Stimulated activated CD8-positive, alpha-beta memory T cell treated with anti-CD3 and anti-CD28 coated beads, Interleukin-7, amount 100 ng/mL, for 4 hours (primary cell): ENCODE measurements around the gene ADH7.

Experiments used
- DNase-seq, 2 donors: peaks; one replicate each; pipeline ENCODE4 v3.0.0-alpha.2; 2020; ENCODE audit warnings: low read depth in 2 of 2

Gene ADH7

DNA sequence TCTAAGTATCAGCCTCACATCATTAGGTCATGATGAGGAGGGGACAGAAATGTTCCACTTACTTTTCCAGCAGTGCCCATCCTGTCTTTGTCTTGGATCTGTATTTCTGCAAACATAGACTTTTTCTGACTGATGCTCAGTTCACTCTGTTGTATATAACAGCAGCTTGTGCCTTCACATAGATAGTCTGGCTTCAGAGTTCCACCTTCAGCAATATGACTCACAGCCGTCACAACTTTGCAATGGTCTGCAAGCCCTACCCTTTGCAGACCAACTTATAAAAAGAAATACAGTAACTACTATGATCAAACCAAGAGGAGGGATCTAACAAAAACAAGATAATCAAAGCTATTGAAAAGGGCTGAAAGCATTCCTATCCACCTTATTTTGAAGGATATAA, at the start of gene ADH7:
Gene ADH7 (minus strand): TSS at position 189 of the 400 bp plus-strand sequence. CDS start 109 bp downstream, at position 80.
- no peak for DNase-seq

DNA sequence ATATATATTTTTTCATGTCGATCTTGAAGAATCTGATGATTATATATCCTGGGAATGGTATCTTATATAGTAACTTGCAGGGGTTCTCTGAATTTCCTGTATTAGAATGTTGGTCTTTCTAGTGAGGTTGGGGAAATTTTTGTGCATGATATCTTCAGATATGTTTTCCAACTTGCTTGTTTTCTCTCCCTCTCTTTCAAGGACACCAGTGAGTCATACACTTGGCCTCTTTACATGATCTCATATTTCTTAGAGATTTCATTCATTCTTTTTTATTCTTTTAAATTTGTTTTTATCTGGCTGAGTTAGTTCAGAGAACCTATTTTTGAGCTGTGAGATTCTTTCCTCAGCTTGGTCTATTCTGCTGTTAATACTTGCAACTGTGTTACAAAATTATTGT, 48.5 kb upstream of the ADH7 start:
- DNase-seq, result no peak

DNA sequence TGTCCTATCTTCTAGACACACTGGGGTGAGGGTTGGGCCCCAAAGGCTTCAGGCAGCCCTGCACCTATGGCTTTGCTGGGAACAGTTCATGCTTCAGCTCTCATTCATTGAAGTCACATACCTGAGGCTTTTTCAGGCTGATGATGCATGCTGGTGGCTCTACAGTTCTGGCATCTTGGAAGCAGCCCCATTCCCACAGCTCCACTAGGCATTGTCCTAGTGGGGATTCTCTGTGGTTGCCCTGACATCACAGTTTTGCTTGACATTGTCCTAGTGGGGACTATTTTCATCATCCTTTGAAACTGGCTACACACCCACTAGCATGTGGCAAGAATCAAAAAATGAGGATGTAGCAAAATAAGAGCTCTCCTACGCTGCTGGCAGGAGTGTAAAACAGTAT, 38.0 kb upstream of the ADH7 start:
- no peak for DNase-seq

DNA sequence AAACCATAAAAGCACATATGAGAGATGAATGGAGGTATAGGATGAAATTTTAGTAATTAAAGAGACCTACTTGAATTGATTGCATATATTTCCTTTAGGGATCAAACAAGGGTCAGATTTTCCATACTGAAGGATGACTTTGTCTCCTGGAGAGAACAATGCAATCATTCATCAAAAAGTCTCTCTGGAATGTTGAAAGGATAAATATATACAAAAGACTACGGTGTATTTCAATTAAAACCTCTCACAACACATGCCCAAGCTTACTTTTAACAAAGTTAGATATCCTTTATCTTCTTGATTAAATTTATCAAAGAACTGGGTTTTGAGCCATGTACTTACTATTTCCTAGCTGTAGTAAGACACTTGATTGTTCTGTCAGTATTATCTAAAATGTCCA, 36.8 kb upstream of the ADH7 start:
- DNase-seq, result no peak

DNA sequence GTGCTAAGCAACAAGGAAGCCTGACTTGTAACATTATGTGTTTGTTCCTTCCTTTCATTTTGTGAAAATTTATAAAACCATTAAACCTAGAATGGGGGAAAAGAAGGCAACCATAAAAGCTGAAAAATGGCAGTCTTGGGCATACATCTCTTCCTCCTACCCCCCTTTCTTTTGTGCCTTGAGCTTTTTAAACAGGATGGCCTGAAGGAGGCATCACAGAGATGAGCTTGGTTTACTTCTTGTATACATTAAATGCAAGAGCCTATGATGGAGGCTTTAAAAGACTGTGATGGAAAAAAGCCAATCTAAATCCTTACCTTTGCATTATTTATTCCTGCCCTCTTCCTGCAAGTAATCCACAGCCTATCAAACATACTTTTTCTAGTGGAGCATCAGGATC, 36.2 kb upstream of the ADH7 start:
- DNase-seq, result no peak

DNA sequence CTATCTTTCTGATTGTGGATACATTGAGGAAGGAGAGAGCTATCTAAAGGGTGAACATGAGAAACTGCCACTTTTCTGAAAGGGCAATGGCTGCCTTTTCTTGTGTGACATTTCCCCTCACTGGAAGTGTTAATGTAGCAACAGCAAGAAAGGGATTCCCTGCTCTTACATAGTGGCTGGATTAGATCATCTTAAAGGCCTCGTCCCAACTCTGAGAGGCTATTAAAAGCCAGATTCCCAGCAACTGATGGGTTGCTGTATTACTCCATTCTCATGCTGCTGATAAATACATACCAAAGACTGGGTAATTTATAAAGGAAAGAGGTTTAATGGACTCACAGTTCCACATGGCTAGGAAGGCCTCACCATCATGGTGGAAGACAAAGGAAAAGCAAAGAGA, 33.7 kb upstream of the ADH7 start:
- no peak for DNase-seq

DNA sequence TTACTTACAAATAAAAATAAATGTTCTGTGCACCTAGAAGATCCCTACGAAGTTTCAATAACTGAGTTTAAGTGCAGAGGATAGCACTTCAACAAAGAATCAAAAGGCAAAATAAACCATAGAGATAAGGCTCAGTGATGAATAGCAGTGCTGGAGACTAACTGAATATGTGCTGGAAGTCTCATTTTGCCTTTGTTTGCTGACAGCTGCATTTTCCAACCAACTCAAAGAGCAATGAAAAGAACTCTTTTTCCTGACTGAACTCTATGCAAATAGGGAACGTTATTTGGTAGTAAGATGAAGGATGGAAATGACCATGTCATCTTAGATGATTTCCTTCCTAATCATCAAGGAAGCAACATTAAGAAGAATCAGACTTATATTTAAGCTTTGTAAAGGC, 32.7 kb upstream of the ADH7 start:
- no peak for DNase-seq

DNA sequence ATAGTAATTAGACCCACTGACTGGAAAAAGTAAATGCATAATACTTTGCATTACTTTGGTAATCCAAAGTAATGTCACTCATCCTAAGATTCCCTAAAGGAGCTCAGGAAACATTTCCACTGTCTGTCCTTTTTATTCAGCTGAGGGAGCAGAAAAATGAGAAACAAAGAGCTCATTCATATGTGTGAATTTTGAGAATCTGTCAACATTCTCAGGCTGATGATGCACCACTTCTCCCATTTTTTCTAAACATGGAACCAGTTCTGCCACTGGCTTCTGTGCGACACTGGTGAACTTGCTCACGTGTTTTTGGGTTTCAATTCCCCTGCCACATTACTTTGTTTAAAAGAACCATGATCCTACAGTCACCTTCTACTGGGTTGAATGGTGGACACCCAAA, 28.4 kb upstream of the ADH7 start:
- DNase-seq, result no peak

DNA sequence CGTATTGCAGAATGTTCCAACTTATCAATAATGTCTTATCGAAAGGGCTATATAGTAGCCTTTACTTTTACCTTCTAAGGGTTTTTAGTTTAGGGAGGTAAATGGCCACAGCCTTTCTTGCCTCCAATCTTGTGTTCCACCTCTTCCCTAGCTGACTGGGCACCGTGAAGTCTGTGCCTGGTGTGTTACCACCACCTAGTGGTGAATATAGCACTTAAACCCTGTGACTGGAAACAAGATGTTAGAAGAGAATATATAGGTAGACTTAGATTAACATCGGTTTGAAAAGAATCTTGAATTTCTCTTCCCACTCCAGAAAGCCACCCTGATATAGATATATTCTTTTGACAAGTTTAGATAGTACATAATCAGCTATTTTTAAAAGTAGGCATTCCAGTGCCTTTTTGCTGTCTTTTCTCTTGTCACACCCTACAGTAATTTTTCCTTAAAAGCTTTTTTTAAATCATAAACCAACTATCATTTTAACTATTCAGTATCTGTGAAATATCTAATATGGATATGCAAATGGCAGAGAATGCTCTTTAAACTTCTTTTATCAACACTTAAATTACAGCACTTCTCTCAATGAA, 27.8 kb upstream of the ADH7 start:
- peak; percentile 14 to 18 for DNase-seq

DNA sequence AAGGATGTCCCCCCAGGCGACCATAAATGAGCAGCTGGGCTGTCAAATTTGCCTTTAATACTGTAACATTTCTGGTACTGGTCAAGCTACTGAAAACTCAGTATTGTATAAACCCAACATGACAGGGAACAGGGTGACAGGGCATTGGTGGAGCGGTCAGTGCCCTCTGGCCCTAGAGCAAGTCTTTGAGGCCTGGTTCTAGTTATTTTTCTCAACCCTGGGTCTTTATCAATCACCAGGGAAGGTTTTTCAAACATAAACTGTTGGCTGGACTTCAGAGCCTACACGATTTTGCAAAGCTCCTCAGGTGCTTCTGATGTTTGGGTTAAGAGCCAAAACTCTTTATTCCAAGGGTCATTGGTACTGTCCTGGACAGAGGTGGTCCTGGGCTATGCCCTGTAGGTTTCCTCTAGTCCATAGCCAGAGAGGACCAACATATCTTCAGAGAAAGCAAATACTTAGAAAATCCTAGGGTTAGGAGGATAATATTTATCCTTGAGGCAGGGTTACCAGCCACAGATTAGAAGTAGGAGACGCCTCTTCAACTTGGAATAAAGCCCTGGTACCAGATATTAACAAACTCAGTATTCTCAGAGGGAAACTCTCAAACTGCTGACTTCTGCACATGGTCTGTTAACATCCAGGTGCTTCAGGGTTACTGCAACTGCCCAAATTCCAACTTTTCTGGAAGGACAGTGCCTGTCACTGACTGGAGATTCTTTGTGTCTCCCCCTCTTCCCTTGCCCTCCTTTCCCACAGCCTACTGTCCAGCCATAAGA, 26.7 kb upstream of the ADH7 start:
- DNase-seq, result no peak

DNA sequence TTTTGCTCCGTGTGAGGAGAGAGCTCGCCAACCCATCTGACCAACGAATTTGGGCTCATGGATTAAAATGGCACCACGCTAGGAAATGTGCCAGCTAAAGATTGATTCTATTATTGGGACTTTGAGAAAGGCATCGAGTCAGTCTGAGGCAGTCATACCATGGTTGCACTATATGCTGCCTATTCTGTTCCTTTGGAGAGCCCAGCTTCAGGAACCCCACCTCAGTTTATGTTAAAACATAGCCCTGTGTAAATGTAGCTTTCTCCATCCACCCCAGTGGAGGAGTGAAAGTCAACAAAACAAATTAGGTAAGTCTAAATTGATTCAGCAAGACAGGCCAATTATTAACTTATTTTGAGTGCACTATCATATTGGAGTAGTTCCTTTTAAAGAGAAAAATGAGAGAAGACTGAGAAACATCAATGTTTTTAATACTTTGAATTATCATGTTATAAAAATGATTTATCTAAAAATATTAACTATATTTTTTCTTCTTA, 24.5 kb upstream of the ADH7 start:
- DNase-seq, result no peak

DNA sequence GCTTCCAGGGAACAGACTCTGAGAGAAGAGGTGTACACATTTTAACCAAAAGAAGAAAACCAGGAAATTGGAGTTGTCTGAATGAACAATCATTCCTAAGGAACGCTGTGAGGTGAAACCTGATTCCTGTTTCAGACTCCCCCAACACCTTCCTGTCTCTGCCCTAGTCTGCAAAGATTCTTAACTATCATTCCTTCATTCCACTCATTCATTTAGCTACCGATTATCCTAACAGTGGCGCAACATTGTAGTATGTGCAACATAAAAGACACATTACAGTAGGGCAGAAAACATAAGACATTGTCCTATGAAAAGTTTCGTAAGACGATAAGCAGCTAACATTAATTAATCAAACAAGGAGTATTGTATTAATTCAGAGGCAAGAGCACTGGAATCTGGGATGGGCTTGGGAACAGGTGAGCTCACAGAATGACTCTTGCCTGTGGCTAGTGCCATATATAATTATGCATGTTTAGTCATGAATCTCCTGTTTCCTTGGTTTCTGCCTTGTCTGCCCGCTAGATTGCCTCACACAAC, 23.8 kb upstream of the ADH7 start:
- DNase-seq, result no peak

DNA sequence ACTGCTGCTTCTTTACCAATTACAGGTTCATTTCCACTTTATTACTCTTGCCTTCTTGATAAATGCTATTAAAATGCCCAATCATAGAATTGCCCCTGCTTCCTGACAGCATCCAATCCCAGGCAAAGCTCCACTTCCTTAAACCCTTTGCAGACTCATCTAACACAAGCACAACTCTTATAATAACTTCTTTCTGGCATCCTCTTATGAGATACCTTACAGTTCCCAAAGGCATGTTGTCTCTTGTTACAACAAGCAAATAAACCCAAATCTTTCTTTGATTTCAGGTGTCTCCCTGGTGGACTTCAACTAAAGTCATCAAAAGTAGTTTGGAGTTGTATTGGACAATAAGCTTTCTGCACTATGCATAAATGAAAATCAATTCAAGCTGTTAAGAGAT, 22.5 kb upstream of the ADH7 start:
- DNase-seq, result no peak

DNA sequence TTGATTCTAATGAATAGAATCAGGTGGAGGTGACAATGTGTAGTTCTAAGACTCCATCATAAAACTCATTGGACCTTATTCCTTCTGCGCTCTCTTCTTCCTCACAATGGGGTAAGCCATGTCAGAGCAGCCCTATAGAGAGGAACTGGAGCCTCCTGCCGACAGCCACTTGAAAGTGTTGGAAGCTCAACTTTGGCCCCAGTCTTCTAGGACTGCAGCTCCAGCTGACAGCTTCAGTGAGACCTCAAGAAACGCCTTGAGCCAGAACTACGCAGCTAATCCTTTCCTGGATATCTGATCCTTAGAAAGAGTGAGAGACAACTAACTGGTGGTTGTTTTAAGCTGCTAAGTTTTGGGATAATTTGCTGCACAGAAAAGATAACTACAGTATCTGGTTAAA, 22.1 kb upstream of the ADH7 start:
- DNase-seq, result no peak

DNA sequence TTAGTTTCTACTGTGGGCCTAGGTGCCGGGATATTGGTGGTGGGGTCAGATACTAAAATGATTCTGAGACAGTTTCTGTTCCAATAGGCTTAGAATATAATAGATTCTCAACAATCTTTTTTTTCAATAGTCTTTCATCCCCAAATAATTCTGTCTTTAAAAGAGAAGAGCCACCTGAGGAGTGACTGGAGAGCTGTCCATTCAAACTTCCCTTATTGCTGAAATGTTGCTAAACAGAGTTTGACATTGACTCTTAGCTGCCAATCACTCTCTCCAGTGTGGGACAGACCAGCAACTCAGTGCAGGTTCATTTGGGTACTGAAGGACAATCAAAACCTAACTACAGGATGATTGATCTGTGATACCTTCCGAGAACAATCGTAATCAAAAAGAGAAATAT, 12.4 kb upstream of the ADH7 start:
- no peak for DNase-seq

DNA sequence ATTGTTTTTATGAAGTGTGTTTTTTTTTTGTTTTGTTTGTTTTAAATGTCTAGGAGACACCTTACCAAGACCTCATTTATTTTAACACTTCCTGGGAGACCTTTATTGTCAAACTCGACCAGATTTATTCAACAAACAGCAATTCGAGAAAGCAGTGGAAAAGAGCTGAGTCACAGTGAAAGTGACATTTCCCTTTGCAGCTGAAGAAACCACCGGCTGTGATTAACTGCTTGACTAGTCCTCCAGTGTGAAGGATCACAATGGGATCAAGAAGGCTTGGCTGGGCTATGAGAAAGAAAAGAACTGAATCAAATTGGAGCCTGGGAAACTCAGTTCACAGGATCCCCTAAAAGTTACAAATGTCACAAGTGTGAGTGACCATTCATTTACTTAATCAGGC, 11.9 kb upstream of the ADH7 start:
- no peak for DNase-seq

DNA sequence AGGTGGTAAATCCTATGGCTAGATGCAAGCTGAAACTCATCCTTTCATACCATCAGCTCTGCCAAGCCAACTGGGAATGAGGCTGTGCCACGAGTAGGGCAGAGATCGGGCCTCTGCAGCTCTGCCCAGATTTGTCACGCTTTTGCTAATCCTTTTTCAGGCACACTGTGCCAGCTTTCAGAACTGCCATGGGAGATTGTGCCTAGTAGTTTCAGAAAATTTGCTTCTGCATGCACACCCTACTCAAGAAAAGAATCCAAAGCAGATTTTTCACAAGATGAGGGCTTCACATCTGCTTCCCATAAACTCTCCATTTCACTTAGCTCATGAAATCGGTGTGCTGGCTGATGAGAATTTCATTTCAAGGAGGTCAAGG, 3.3 kb upstream of the ADH7 start:
- DNase-seq, result no peak

DNA sequence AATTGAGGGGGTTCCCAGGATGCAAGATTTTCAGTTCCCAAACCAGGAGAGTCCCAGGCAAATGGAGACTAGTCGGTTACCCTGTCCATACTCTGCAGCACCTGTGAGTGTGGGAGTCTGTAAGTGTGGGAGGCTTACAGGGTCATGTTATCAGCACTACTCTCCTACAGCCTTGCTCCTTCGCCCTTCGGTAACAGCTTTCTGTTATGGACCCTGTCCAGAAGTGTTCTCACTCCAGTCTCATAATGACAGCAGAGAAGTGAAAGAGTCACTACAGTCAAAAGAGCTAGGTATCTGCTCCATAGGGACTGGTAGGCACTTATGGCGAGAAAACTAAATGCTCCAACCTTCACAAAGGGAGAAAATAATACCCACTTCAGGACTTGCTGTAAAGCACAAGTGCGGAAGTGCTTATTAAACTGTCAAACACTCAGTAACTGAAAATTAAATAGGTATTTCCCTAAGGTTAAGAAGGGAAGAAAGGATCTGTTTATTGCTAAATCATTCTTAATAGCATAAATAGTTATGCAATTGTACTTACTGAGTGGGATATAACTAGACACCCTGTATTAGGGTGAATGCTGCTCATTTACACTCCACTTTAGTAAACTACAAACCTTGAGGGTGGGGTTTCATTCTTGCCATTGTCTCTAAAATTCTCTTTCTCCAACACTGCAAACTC, 2.7 kb upstream of the ADH7 start:
- no peak for DNase-seq

DNA sequence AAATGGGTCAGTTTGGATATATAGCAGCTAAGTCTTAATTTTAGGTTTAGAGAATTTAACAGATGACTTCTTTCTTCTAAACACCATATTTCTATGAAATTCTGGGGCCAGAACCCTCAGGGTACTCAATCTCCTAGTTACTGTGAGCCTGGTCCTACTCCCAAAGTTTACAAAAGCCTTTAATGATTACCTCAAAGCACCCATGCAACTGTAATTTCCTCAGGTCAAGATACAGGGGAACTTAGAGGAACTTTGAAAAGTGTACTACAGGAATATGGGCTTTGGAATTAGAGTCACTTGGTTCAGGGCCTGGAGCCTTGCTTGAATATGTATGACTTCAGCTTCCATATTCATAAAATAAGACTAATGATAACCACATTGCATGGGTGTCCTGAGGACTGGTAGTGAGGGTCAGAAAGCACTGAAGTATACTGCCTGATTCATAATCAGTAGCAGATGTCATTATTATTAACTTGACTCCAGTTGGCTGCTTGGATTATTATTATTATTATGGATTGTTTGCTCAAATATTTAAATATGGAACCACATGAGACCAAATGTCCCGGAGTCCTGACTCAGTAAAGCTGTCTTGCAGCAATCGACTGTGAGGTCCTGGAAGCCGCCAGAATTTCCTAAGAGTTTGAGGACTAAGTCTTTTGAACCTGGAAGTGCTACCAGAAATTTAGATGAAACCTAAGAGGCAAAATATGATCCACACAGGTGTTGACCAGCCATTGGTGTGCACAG, 2.0 kb upstream of the ADH7 start:
- DNase-seq, result no peak

DNA sequence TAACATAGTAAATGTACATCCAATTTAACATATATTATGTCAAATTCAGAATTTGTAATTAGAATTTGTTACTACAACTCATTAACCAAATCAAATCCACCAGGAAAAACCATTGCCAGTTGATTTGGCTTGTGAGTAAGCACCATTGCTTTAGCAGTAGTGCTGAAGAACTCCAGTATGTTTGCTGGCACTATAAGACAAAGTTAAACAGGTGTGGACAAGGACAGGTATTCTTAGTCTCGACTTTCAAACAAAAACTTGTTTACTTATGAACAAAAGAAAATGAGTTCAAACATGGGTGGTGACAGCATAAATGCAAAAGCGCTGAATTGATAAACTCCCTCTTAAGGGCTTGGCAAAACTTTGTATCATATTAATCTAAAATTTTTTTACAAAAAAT, 1.3 kb upstream of the ADH7 start:
- no peak for DNase-seq

DNA sequence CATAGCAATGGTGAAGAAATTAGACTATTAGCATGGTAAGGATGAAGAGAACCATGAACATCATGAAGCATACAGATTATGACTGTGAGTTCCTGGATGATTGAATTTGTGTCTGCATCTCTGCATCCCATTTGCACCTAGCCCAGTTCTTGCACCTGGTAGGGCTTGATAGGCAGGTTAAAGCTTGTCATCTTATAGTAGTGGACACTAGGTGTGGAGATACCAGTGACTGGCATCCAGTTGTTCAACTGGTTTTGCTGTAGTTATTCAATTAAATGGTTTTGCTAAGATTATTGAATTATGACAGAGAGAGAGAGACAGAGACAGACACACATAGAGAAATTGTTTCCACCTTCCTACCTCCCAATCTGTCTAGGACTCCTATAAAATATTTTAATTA, 5.0 kb downstream of the ADH7 start:
- DNase-seq, result no peak

DNA sequence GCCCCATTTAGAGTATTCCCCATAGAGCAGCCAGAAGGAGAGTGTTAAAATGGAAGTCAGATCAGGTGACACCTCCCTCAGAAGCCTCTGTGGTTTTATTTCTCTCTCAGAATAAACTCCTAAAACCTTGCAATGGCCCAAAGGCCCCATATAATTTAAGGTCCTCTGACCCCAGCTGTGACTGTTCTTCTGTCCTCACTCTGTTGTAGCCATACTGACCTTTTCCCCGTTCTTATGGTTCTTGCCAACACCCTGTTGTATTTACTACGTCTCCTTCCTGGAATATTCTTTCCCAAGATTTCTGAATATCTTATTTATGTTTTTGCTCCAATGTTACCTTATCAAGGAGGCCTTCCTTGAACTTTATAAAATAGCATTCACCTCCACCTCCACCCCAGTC, 18.0 kb downstream of the ADH7 start:
- DNase-seq, result no peak
